GM19193 (cell line): ENCODE data around the gene NAV2.

ENCODE experiments used
- POLR2A ChIP-seq: IDR thresholded peaks from 4 replicates; pipeline ENCODE4 v1.6.1; 2011; ENCODE audit not compliant: insufficient read depth, insufficient read length; ENCODE audit errors: extremely low read depth

Gene NAV2

GRCh38 chr11:19890308-19890707 is 177.7 kb downstream of the NAV2 start:
- TF ChIP-seq POLR2A = no peak

GRCh38 chr11:19891022-19891421 is 178.4 kb downstream of the NAV2 start:
- TF ChIP-seq POLR2A = no peak

DNA sequence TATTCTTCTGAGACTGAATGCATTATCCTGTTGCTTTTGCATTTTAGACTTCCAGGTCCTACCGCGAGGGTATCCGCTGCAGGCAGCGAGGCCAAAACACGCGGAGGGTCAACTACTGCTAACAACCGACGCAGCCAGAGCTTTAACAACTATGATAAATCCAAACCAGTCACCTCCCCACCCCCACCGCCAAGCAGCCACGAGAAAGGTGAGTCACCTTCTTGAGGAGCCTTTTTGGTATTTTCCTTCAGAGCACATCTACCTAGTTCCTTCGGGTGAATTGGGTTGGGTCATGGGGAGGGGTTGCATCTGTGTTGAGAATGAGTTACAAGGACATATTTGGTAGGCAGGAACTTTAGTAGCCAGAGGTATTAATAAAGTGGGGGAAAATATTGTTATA is 179.8 kb downstream of the NAV2 start:
- TF ChIP-seq POLR2A = no peak

GRCh38 chr11:19892876-19893275 is 180.2 kb downstream of the NAV2 start:
- no peak for TF ChIP-seq POLR2A

DNA sequence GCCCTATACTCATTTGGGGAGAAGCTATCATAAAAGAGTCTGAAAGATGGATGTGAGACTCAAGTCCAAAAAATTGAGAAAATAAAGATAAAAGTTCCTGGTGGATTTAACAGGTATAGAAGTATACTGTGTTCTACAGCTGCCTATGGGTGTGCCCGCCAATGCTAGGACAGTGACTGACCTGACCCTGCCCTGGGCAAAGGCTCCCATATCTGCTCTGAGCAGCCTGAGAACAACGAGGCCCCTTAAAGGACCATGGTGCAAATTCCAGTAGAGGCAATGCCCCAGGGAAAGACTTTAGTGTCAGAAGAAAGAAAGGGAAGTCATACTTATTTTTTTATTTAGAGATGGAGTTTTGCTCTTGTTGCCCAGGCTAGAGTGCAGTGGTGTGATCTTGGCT is 181.8 kb downstream of the NAV2 start:
- no peak for TF ChIP-seq POLR2A

DNA sequence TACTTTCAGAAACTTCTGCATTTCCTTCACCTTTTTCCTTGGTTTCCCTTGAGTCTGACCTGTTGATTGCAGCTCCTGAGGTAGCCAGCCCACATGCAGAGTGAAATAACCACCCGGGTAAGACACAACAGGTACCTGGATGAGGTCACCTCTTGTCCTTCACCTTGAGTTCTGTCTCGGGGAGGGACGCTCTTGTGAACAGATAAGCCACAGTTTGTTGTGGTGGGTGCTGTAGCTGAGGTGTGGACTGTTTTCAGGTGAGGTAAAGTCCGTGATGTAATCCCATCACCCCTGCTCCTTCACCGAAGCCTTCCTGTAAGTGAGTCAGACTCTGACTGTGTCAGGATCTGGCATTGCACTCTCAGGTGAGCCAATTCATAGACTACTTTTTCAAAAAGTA is 183.1 kb downstream of the NAV2 start:
- TF ChIP-seq POLR2A = no peak

DNA sequence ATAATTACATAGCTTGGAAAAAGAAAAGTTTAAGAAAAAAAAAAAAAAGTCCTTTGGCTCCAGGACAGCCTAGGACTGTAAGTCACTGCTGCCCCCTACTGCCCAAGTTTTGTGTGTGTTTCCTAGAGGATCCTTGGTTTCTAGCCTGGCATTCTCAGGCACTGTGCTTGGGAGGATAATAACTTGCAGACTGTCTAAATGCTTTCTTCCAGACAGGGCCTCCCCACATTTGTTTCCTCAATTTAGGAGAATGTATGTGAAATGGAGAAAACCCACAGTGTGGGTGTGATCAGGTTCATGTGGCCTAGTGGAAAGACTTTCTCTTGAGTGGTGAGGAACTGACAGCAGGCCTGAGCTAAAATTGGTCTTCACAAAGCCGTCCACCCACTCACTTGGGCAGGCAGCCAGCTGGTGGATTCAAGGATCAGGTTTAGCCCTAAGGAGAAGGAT is 191.0 kb downstream of the NAV2 start:
- no peak for TF ChIP-seq POLR2A

DNA sequence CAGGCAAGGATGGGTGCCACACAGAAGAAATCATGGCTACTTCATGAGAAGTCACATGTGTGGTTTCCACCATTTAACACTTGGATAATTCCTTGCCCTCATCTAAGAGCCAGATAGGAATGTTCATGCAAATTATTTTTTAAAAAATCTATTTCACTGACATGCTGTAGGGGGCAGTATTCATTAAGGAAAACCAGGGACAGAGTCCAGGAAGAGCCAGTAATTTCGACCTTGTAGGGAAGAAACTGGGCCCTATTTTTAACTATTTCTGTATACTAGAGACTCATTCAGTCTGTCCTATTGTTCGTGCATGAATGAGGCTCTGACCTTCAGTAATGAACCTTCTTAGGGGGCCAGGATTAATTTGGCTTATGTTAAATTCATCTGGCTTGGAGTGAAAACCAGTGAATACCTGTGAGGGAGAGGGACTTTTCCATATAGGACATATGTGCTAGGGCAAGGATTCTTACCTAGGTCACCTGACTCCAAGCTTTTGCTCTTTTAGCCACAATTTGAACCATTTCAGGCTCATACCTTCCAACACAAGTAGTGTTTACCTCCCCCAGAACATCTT is 192.7 kb downstream of the NAV2 start:
- no peak for TF ChIP-seq POLR2A

GRCh38 chr11:19906126-19906525 is 193.5 kb downstream of the NAV2 start:
- TF ChIP-seq POLR2A = no peak

DNA sequence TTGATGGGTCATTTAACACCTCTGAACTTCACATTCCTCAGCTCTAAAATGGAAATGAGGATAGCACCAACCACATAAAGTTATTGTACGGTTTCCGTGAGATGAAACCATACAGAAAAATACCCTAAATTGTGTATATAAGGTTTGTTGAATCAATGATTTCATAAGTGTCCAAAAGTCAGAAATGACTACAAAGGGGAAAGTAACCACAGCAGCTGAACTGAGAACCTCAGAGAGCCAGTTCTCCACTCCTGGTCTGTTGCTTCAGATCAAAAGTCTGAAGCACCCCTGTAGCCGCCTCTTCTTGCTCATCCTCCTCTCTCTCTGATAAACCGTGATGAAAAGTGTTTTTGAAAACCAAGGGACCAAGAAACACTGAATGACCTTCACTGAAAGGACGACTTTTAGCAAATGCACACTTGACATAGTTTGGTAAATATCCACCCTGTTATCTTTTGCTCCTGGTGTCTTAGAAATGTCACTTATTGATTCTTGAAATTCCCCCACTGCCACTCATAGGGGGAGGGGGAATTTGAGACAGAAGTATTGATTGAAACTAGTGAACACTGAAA is 194.5 kb downstream of the NAV2 start:
- TF ChIP-seq POLR2A = no peak

DNA sequence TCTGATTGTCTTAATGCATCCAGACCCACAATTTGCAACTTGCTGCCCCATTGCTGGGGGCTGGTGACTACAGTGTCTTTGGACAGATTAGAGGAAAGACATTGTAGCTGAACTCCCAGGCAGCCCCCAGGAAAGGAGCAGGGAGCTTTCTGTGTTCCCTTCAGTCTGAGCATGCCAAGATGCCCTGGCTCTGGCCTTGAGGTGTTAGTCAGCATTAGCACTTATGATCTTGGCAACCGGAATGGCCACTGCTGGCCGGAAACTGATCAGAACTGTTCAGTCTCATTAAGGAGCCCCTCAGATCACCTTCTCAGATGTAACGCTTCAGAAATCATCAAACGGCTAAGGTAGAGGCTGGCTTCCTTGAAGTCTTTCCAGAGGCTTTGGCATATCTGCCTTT is 195.2 kb downstream of the NAV2 start:
- no peak for TF ChIP-seq POLR2A

DNA sequence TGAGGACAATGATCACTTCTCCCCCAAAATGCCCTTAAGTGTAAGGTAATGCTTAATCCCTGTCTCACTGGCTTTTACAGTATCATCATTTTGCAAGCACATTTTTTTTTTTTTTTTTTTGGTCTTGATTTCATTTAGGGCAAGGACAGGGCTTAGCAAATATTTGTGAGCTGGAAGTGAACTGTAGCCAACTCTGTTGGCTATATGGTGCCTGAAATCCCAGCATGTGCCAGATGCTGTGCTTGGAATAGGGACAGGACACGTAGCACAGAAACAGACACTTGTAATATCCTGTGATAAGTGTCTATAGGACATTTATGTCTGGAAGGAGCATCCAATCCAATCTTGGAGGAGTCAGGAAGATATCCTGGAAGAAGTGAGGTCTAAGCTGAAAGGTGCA is 198.3 kb downstream of the NAV2 start:
- no peak for TF ChIP-seq POLR2A

- TF ChIP-seq POLR2A = no peak
Measured at GRCh38 chr11:19912115-19912957, 199.7 kb downstream of the NAV2 start.

- no peak for TF ChIP-seq POLR2A
Measured at GRCh38 chr11:19912958-19913892, 200.6 kb downstream of the NAV2 start.

DNA sequence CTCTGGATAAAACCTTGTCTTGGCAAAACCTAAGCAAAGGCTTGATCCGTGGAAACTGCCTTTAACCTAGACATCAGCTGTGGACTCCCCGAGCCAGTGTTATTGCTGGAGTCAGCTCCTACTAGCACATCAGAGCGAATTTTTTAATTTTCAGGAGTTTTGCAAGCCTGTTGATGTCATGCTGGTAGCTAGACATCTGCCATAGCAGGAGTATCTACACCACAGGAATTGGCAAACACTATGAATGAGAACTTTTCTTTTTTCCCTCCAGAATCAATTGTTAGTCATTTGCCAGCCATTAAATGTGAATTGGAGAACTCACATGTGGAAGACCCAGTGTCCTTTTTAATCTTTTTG is 201.2 kb downstream of the NAV2 start:
- TF ChIP-seq POLR2A = no peak

DNA sequence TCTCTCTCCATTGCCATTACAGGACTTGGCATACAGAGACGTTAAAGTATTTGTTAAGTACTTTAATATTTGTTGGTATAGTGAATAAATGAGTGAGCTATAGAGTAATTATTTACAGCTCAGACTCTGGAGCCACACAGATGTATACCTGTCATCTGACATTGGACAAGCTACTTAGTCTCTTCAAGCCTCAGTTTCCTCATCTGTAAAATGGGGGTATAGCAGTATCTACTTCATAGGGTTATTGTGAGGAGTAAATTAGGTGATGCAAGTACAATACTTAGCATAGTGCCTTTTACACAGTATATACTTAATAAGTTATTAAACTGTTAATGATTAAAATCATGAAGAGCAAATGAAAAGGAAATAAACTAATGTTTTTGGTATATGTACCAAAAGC is 203.2 kb downstream of the NAV2 start:
- TF ChIP-seq POLR2A = no peak

DNA sequence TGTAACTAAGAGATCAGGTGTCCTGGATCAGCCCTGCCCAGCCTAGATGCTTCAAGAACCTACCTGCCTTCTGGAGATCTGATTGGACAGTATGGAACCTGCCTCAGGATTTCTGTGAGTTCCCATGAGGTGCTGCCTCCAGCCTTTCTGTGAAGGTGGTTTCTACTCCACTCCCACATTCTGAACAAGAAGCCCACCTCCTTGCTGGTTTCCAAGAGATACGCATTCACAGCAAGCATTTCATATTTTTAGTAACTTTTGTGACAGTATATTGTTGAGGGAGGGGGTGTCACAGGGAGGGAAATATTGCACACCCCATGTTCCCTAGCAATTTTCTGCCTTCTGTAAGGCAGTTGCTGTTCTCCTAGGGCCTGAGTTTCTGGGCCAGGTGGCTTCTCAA is 204.4 kb downstream of the NAV2 start:
- no peak for TF ChIP-seq POLR2A
